Skeletal muscle tissue (tissue), 4 donors: Measurements from ENCODE around the gene DPH3. TPM values are rescaled to one million over a fixed set of nuclear protein-coding genes. Genes with fewer than 3 reads are reported as not detected.

ENCODE experiments used
- H3K27ac ChIP-seq: one replicate; pipeline ENCODE4 v1.7.0; 2013; ENCODE audit warnings: mild to moderate bottlenecking, low read depth, low read length, inconsistent platforms
- H3K27me3 ChIP-seq, 3 donors: one replicate each; pipeline ENCODE4 v1.7.0; 2013; ENCODE audit warnings: low read length in 3 of 3; ENCODE audit not compliant: control insufficient read depth in 3 of 3, insufficient read depth in 3 of 3
- H3K36me3 ChIP-seq, 3 donors: one replicate each; pipeline ENCODE4 v1.7.0; 2013; ENCODE audit warnings: low read length in 3 of 3; ENCODE audit not compliant: control insufficient read depth in 3 of 3, insufficient read depth in 3 of 3
- H3K4me1 ChIP-seq, 3 donors: one replicate each; pipeline ENCODE4 v1.7.0; 2013; ENCODE audit warnings: low read length in 3 of 3, mild to moderate bottlenecking in 3 of 3; ENCODE audit not compliant: control insufficient read depth in 3 of 3, insufficient read depth in 3 of 3
- H3K4me3 ChIP-seq, 3 donors: one replicate each; pipeline ENCODE4 v1.7.0; 2013; ENCODE audit warnings: low read length in 3 of 3
- H3K9ac ChIP-seq, 3 donors: one replicate each; pipeline ENCODE4 v1.7.0; 2013; ENCODE audit warnings: low read length in 3 of 3, mild to moderate bottlenecking in 3 of 3, moderate library complexity in 2 of 3, low read depth in 1 of 3
- H3K9me3 ChIP-seq, 3 donors: one replicate each; pipeline ENCODE4 v1.7.0; 2013; ENCODE audit warnings: low read length in 3 of 3; ENCODE audit not compliant: control insufficient read depth in 3 of 3
- total RNA-seq: library from RNA; depleted of rRNA; stranded (reverse); fragments of >200 nt; gene quantifications from one replicate; pipeline ENCODE4 v1.2.3, GENCODE V29; 2014
- donor health status: Osteomylitis.

Gene DPH3
- total RNA-seq, 1 donor from 2014 or later = 17.7 TPM

GRCh38 chr3:16249886-16250285 is 14.9 kb downstream of the DPH3 start:
- Histone ChIP-seq H3K27ac (no peak overlapping the region), H3K4me3 (no peak overlapping the region), H3K36me3 (no peaks in the 10 kb centered on the region), H3K9me3 (no peaks in the 10 kb centered on the region), H3K27me3 (no peaks in the 10 kb centered on the region), H3K9ac (no peak overlapping the region), H3K4me1 (peaks cover 22 to 42% (median 34%) of the 10 kb centered on the region in 3 donors)

- Histone ChIP-seq H3K9ac (peak overlapping the region in 1 of 3 donors; percentile 54), H3K4me1 (peaks cover 26 to 44% (median 34%) of the 10 kb centered on the region in 3 donors), H3K4me3 (no peak overlapping the region), H3K9me3 (no peaks in the 10 kb centered on the region), H3K27me3 (no peaks in the 10 kb centered on the region), H3K36me3 (no peaks in the 10 kb centered on the region), H3K27ac (no peak overlapping the region)
Observed at GRCh38 chr3:16249336-16249735, 15.4 kb downstream of the DPH3 start.

DNA sequence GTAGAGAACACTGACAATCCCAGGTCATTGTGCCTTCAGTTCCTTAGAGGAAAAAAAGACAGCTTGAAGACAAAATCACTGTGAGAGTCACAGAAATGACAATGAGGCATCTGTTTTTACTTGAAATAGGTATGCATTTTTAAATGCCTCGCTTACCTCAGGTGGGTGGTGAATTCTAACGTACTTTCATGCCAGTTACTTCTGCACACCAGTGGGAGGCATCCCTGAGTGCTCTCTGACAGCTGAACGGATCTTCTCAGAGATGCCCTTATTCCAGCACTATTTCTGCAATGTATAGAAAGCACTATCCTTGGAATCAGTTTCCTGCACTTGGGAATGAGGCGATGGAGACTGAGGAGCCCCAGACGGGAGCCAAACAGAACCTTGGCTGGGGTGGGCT is 16.2 kb downstream of the DPH3 start:
- no peak overlapping the region for H3K27ac ChIP-seq
- H3K36me3 ChIP-seq = no peaks in the 10 kb centered on the region
- no peak overlapping the region for H3K9ac ChIP-seq

DNA sequence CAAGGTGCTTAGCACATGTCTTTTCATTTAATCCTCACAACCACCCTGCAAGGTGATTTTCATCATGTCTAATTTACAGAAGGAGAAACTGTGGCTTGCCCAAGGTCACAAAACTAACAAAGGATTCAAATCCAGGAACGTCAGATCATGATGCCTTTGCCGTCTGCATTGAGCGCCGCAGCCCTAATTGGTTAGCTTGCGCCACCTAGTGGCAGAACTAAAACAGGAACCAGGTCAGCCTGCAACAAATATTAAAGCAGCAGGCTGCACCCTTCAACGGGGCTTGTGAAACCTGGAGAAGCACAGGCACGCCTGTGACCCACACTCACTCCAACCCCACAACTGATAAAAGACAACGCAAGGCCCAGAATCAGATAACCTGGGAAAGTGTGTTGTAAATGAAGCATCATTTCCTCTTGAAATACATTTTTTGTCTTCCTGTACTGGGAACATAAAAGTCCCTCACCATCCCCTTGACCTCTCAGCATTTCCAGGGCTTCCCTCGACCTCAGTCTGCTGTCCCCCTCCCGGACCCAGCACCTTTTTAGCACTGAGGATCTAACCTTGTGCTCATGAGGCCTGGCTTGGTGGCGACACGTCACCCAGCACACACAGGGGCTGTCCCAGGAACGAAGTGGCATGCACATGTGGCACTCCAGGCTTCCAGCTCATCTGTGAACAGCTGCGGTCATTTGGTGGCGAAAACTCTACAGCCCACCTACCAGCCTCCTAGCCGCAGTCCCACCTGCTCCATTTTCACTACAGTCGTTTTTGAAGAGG is 17.3 kb downstream of the DPH3 start:
- Histone ChIP-seq H3K36me3 (no peaks in the 10 kb centered on the region), H3K27me3 (no peaks in the 10 kb centered on the region), H3K4me1 (peaks cover 25 to 41% (median 36%) of the 10 kb centered on the region in 3 donors), H3K4me3 (no peak overlapping the region), H3K9me3 (no peaks in the 10 kb centered on the region), H3K27ac (no peak overlapping the region), H3K9ac (peak overlapping the region in 2 of 3 donors; percentile 8 to 42)

More for the DNA sequence above, 16.2 kb downstream of the DPH3 start:
- no peaks in the 10 kb centered on the region for H3K27me3 ChIP-seq
- H3K9me3 ChIP-seq = no peaks in the 10 kb centered on the region
- peaks cover 31 to 44% (median 36%) of the 10 kb centered on the region in 3 donors for H3K4me1 ChIP-seq
- no peak overlapping the region for H3K4me3 ChIP-seq

GRCh38 chr3:16245609-16246008 is 19.1 kb downstream of the DPH3 start:
- Histone ChIP-seq H3K27me3 (no peaks in the 10 kb centered on the region), H3K9me3 (no peaks in the 10 kb centered on the region), H3K36me3 (no peaks in the 10 kb centered on the region), H3K9ac (peak overlapping the region in 1 of 3 donors; percentile 40), H3K27ac (no peak overlapping the region), H3K4me3 (no peak overlapping the region), H3K4me1 (peaks cover 28 to 45% (median 36%) of the 10 kb centered on the region in 3 donors)

GRCh38 chr3:16243706-16244490 is 20.8 kb downstream of the DPH3 start:
- Histone ChIP-seq H3K4me1 (peaks cover 31 to 48% (median 36%) of the 10 kb centered on the region in 3 donors), H3K9ac (peak overlapping the region in 2 of 3 donors; percentile 33 to 59), H3K4me3 (peak overlapping the region in 2 of 3 donors; percentile 18 to 54), H3K27me3 (no peaks in the 10 kb centered on the region), H3K9me3 (no peaks in the 10 kb centered on the region), H3K27ac (peak overlapping the region; percentile 31), H3K36me3 (no peaks in the 10 kb centered on the region)

DNA sequence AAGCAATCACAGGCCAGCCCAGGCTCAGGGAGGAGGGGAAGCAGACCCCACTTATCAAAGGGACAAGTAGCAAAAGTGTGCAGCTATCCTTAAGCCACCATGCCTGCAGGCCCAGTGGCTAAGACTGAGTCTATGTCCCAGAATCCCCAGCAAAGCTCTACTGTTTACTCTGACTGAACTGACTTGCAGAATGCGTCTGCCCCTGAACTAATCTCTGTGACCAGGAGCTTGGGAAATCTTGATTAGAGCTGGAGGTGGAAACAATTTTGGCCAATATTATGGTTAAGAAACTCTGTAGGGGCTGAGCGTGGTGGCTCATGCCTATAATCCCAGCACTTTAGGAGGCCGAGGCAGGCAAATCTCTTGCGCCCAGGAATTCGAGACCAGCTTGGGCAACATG is 22.6 kb downstream of the DPH3 start:
- Histone ChIP-seq H3K27me3 (no peaks in the 10 kb centered on the region), H3K27ac (no peak overlapping the region), H3K36me3 (no peaks in the 10 kb centered on the region), H3K9ac (no peak overlapping the region), H3K4me3 (no peak overlapping the region), H3K4me1 (peaks cover 27 to 41% (median 30%) of the 10 kb centered on the region in 3 donors), H3K9me3 (no peaks in the 10 kb centered on the region)

DNA sequence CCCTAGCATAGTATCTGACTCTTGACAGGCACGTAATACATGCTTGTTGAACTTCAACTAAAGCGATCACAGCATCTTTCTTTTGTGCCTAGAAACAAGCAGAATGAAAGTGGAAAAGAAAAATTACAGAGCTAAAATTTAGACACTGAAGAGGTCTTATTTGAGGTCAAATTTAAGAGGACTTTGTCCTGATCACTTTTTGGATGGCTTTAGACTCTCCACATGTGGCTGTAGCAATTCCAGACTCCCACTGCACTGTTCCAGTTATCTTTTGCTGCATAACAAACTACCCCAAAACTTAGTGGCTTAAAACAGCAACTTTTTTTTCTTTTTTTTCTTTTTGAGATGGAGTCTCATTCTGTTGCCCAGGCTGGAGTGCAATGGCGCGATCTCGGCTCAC is 23.5 kb downstream of the DPH3 start:
- H3K27ac ChIP-seq = peak overlapping the region; percentile 27
- H3K9me3 ChIP-seq = no peaks in the 10 kb centered on the region
- no peak overlapping the region for H3K4me3 ChIP-seq
- no peak overlapping the region for H3K9ac ChIP-seq
- no peaks in the 10 kb centered on the region for H3K36me3 ChIP-seq
- H3K4me1 ChIP-seq = peaks cover 27 to 37% (median 28%) of the 10 kb centered on the region in 3 donors
- no peaks in the 10 kb centered on the region for H3K27me3 ChIP-seq

GRCh38 chr3:16240229-16241023 is 24.3 kb downstream of the DPH3 start:
- H3K27ac ChIP-seq = peak overlapping the region; percentile 27

More at GRCh38 chr3:16240229-16241023, 24.3 kb downstream of the DPH3 start:
- no peaks in the 10 kb centered on the region for H3K36me3 ChIP-seq
- H3K4me3 ChIP-seq = no peak overlapping the region
- H3K9me3 ChIP-seq = no peaks in the 10 kb centered on the region
- H3K27me3 ChIP-seq = no peaks in the 10 kb centered on the region
- H3K4me1 ChIP-seq = peaks cover 25 to 31% (median 26%) of the 10 kb centered on the region in 3 donors
- H3K9ac ChIP-seq = no peak overlapping the region
